PC-9 (cell line): Measurements from ENCODE around the gene THEMIS.
"Not testable (repeated sequence)": the region's sequence is repeated elsewhere in the genome, so short reads cannot be mapped to it uniquely, and the experiment has no call there.

Experiments used
- EZH2 ChIP-seq: fragments of 200-600 bp; sonication (generic); IDR thresholded peaks from 2 replicates; pipeline ENCODE4 v1.8.0; 2017; ENCODE audit warnings: antibody characterized with exemption, low read depth
- TF ChIP-seq, protein P1 (sequence below): fragments of 200-600 bp; sonication (generic); conservative IDR thresholded peaks from 2 replicates; pipeline ENCODE4 v1.6.1; 2017; ENCODE audit warnings: mixed run types, antibody characterized with exemption, mild to moderate bottlenecking, moderate library complexity

DNA sequence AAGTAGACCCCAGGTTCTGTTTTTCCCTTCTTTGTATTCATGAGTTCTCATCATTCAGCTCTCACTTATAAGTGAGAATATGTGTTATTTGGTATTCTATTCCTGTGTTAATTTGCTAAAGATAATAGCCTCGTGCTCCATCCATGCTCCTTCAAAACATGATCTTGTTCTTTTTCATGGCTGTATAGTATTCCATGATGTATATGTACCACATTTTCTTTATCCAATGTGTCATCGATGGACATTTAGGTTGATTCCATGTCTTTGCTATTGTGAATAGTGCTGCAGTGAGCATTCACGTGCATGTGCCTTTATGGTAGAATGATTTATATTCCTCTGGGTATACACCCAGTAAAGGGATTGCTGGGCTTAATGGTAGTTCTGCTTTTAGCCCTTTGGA lies 213.4 kb downstream of the THEMIS start:
- TF ChIP-seq, protein P1, sequence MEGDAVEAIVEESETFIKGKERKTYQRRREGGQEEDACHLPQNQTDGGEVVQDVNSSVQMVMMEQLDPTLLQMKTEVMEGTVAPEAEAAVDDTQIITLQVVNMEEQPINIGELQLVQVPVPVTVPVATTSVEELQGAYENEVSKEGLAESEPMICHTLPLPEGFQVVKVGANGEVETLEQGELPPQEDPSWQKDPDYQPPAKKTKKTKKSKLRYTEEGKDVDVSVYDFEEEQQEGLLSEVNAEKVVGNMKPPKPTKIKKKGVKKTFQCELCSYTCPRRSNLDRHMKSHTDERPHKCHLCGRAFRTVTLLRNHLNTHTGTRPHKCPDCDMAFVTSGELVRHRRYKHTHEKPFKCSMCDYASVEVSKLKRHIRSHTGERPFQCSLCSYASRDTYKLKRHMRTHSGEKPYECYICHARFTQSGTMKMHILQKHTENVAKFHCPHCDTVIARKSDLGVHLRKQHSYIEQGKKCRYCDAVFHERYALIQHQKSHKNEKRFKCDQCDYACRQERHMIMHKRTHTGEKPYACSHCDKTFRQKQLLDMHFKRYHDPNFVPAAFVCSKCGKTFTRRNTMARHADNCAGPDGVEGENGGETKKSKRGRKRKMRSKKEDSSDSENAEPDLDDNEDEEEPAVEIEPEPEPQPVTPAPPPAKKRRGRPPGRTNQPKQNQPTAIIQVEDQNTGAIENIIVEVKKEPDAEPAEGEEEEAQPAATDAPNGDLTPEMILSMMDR = not testable (repeated sequence)
- not testable (repeated sequence) for TF ChIP-seq EZH2
